ENCODE results near the gene API5.

- TF ChIP-seq ETV6 (CRISPR knock-in tag; IDR thresholded peaks at IDR 0.05), result no peak
- TF ChIP-seq ZBTB43 (CRISPR knock-in tag; IDR thresholded peaks at IDR 0.05), result no peak
- TF ChIP-seq CTCF (IDR thresholded peaks at IDR 0.05), result peak; percentile 93
- TF ChIP-seq SMAD4 (CRISPR knock-in tag; IDR thresholded peaks at IDR 0.05), result no peak
- no peak for TF ChIP-seq ZNF425 (CRISPR knock-in tag; conservative IDR thresholded peaks at IDR 0.05)
- no peak for TF ChIP-seq CREB1 (CRISPR knock-in tag; IDR thresholded peaks at IDR 0.05)
- TF ChIP-seq, protein P1, sequence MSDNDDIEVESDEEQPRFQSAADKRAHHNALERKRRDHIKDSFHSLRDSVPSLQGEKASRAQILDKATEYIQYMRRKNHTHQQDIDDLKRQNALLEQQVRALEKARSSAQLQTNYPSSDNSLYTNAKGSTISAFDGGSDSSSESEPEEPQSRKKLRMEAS (CRISPR knock-in tag; IDR thresholded peaks at IDR 0.05), result no peak
- no peak for TF ChIP-seq TP53 (CRISPR knock-in tag; IDR thresholded peaks at IDR 0.05)
Measured at GRCh38 chr11:43282607-43283440, 29.0 kb upstream of the API5 start.

Measured in WTC11 (cell line).